Mesothelial cell of epicardium (in vitro differentiated cells): ENCODE results near the gene TBC1D10A. TPM values are rescaled to one million over a fixed set of nuclear protein-coding genes. Genes with fewer than 3 reads are reported as not detected.

Experiments used
- DNase-seq, 2 experiments: peaks; one replicate each; pipeline ENCODE4 v3.0.0; 2021; ENCODE audit warnings: low spot score in 2 of 2; ENCODE audit not compliant: unreplicated experiment in 2 of 2
- H3K27ac Mint-ChIP-seq: 2 replicates; pipeline ENCODE4 v1.8.0; 2021; ENCODE audit warnings: mixed read lengths
- H3K27me3 Mint-ChIP-seq: 2 replicates; pipeline ENCODE4 v1.8.0; 2021; ENCODE audit warnings: low read depth, mixed read lengths
- H3K36me3 Mint-ChIP-seq: 2 replicates; pipeline ENCODE4 v1.8.0; 2021; ENCODE audit warnings: mixed read lengths
- H3K4me1 Mint-ChIP-seq: 2 replicates; pipeline ENCODE4 v1.8.0; 2021; ENCODE audit warnings: mixed read lengths
- H3K4me3 Mint-ChIP-seq: 2 replicates; pipeline ENCODE4 v1.8.0; 2021; ENCODE audit warnings: mild to moderate bottlenecking, moderate library complexity, mixed read lengths
- H3K9me3 Mint-ChIP-seq: 2 replicates; pipeline ENCODE4 v1.8.0; 2021; ENCODE audit warnings: mixed read lengths
- CTCF ChIP-seq: fragments of 200-600 bp; sonication (generic); IDR thresholded peaks from one replicate; pipeline ENCODE4 v1.5.0; 2021; ENCODE audit warnings: antibody characterized with exemption; ENCODE audit not compliant: unreplicated experiment
- total RNA-seq: library from RNA; stranded (reverse); gene quantifications from 3 replicates; pipeline ENCODE4 v1.2.1, GENCODE V29; 2021

Gene TBC1D10A
- total RNA-seq, 1 donor from 2014 or later = 15.1 TPM

- no peaks in the 10 kb centered on the region for H3K27me3 Mint-ChIP-seq
- peaks cover 56% of the 10 kb centered on the region for H3K36me3 Mint-ChIP-seq
- no peak overlapping the region for H3K4me3 Mint-ChIP-seq
- DNase-seq = no peak
- H3K9me3 Mint-ChIP-seq = no peaks in the 10 kb centered on the region
- no peak for TF ChIP-seq CTCF
- H3K4me1 Mint-ChIP-seq = peaks cover 4% of the 10 kb centered on the region
- H3K27ac Mint-ChIP-seq = no peak overlapping the region
Observed at GRCh38 chr22:30335236-30335635, 8.5 kb upstream of the TBC1D10A start.

GRCh38 chr22:30334646-30335045 is 7.9 kb upstream of the TBC1D10A start:
- Mint-ChIP-seq H3K27ac (no peak overlapping the region), H3K36me3 (peaks cover 52% of the 10 kb centered on the region), H3K4me1 (peaks cover 4% of the 10 kb centered on the region), H3K9me3 (no peaks in the 10 kb centered on the region), H3K4me3 (no peak overlapping the region), H3K27me3 (no peaks in the 10 kb centered on the region)
- no peak for DNase-seq
- TF ChIP-seq CTCF = no peak

GRCh38 chr22:30333707-30334087 is 7.0 kb upstream of the TBC1D10A start:
- Mint-ChIP-seq H3K9me3 (no peaks in the 10 kb centered on the region), H3K36me3 (peaks cover 44% of the 10 kb centered on the region), H3K27ac (no peak overlapping the region), H3K4me3 (no peak overlapping the region), H3K27me3 (no peaks in the 10 kb centered on the region), H3K4me1 (peaks cover 6% of the 10 kb centered on the region)
- DNase-seq = no peak
- TF ChIP-seq CTCF = no peak

GRCh38 chr22:30332994-30333706 is 6.4 kb upstream of the TBC1D10A start:
- Mint-ChIP-seq H3K27me3 (no peaks in the 10 kb centered on the region), H3K9me3 (no peaks in the 10 kb centered on the region), H3K4me3 (no peak overlapping the region), H3K27ac (no peak overlapping the region), H3K4me1 (peaks cover 10% of the 10 kb centered on the region), H3K36me3 (peaks cover 40% of the 10 kb centered on the region)
- DNase-seq = no peak
- no peak for TF ChIP-seq CTCF

- Mint-ChIP-seq H3K9me3 (no peaks in the 10 kb centered on the region), H3K36me3 (peaks cover 34% of the 10 kb centered on the region), H3K4me1 (peaks cover 14% of the 10 kb centered on the region)
Observed at GRCh38 chr22:30332551-30332950, 5.8 kb upstream of the TBC1D10A start.

More at GRCh38 chr22:30332551-30332950, 5.8 kb upstream of the TBC1D10A start:
- TF ChIP-seq CTCF = no peak
- Mint-ChIP-seq H3K4me3 (no peak overlapping the region), H3K27me3 (no peaks in the 10 kb centered on the region), H3K27ac (no peak overlapping the region)
- no peak for DNase-seq
